Measurements from ENCODE around the gene ME2.
"Not testable (repeated sequence)": the region's sequence is repeated elsewhere in the genome, so short reads cannot be mapped to it uniquely, and the experiment has no call there.

The ME2 gene

GRCh38 chr18:50849419-50849821 is 29.5 kb upstream of the ME2 start:
- no peak for TF ChIP-seq CTCF (IDR thresholded peaks at IDR 0.05)
- TF ChIP-seq ZFX (IDR thresholded peaks at IDR 0.05; ENCODE audit: borderline replicate concordance), result no peak
- H3K27ac ChIP-seq, result no peak overlapping the region

- no peak overlapping the region for H3K27ac ChIP-seq
- TF ChIP-seq CTCF (IDR thresholded peaks at IDR 0.05) (no peak), ZFX (IDR thresholded peaks at IDR 0.05; ENCODE audit: borderline replicate concordance) (no peak)
These were observed 28.4 kb upstream of the ME2 start for GRCh38 chr18:50850307-50851065.

GRCh38 chr18:50853863-50854271 is 25.1 kb upstream of the ME2 start:
- no peak overlapping the region for H3K27ac ChIP-seq

GRCh38 chr18:50855976-50856757 is 22.8 kb upstream of the ME2 start:
- no peak overlapping the region for H3K27ac ChIP-seq
- TF ChIP-seq CTCF (IDR thresholded peaks at IDR 0.05), result no peak
- TF ChIP-seq ZFX (IDR thresholded peaks at IDR 0.05; ENCODE audit: borderline replicate concordance), result no peak

More at GRCh38 chr18:50853863-50854271, 25.1 kb upstream of the ME2 start:
- TF ChIP-seq CTCF (IDR thresholded peaks at IDR 0.05) (no peak), ZFX (IDR thresholded peaks at IDR 0.05; ENCODE audit: borderline replicate concordance) (no peak)

GRCh38 chr18:50857166-50857565 is 21.8 kb upstream of the ME2 start:
- H3K27ac ChIP-seq, result not testable (repeated sequence)

GRCh38 chr18:50857694-50858093 is 21.2 kb upstream of the ME2 start:
- H3K27ac ChIP-seq, result no peak overlapping the region
- no peak for TF ChIP-seq CTCF (IDR thresholded peaks at IDR 0.05)

- TF ChIP-seq ZFX (IDR thresholded peaks at IDR 0.05; ENCODE audit: borderline replicate concordance) (no peak), CTCF (IDR thresholded peaks at IDR 0.05) (no peak)
- H3K27ac ChIP-seq, result no peak overlapping the region
These were observed 18.9 kb upstream of the ME2 start for GRCh38 chr18:50859793-50860555.
